Stomach smooth muscle (tissue), 2 donors: ENCODE measurements around the gene ADAMTS9.

Experiments used
- H3K27ac ChIP-seq: one replicate; pipeline ENCODE4 v1.7.0; 2013; ENCODE audit warnings: mild to moderate bottlenecking, low read length, inconsistent platforms
- H3K27me3 ChIP-seq, 2 donors: one replicate each; pipeline ENCODE4 v1.7.0; 2013; ENCODE audit warnings: low read length in 2 of 2; ENCODE audit not compliant: insufficient read depth in 2 of 2, control insufficient read depth in 1 of 2
- H3K36me3 ChIP-seq, 2 donors: one replicate each; pipeline ENCODE4 v1.7.0; 2013; ENCODE audit warnings: low read length in 2 of 2; ENCODE audit not compliant: control insufficient read depth in 2 of 2, insufficient read depth in 2 of 2
- H3K4me1 ChIP-seq: one replicate; pipeline ENCODE4 v1.7.0; 2013; ENCODE audit warnings: low read length; ENCODE audit not compliant: control insufficient read depth, insufficient read depth
- H3K4me3 ChIP-seq, 2 donors: one replicate each; pipeline ENCODE4 v1.7.0; 2013; ENCODE audit warnings: low read length in 2 of 2
- H3K9ac ChIP-seq, 2 donors: one replicate each; pipeline ENCODE4 v1.7.0; 2013; ENCODE audit warnings: low read length in 2 of 2, mild to moderate bottlenecking in 1 of 2
- H3K9me3 ChIP-seq, 2 donors: one replicate each; pipeline ENCODE4 v1.7.0; 2013; ENCODE audit warnings: low read length in 2 of 2; ENCODE audit not compliant: control insufficient read depth in 2 of 2
- donor health status: healthy.
- donor health status: Pancreatic carcinoma.

ADAMTS9 gene

GRCh38 chr3:64491843-64492242 is 196.0 kb downstream of the ADAMTS9 start:
- Histone ChIP-seq H3K9ac (no peak overlapping the region), H3K27ac (no peak overlapping the region), H3K4me3 (no peak overlapping the region), H3K36me3 (no peaks in the 10 kb centered on the region), H3K9me3 (no peaks in the 10 kb centered on the region), H3K27me3 (peaks cover 0 to 3% of the 10 kb centered on the region in 2 donors), H3K4me1 (peaks cover 11% of the 10 kb centered on the region)

- H3K4me1 ChIP-seq: peaks cover 11% of the 10 kb centered on the region
- H3K9me3 ChIP-seq: no peaks in the 10 kb centered on the region
- H3K36me3 ChIP-seq: no peaks in the 10 kb centered on the region
- no peak overlapping the region for H3K9ac ChIP-seq
- H3K27ac ChIP-seq: no peak overlapping the region
- H3K27me3 ChIP-seq: peaks cover 0 to 3% of the 10 kb centered on the region in 2 donors
- H3K4me3 ChIP-seq: no peak overlapping the region
Observed at GRCh38 chr3:64490180-64490724, 197.5 kb downstream of the ADAMTS9 start.

- Histone ChIP-seq H3K9ac (no peak overlapping the region), H3K36me3 (no peaks in the 10 kb centered on the region)
Observed at GRCh38 chr3:64489361-64490044, 198.3 kb downstream of the ADAMTS9 start.

GRCh38 chr3:64488939-64489338 is 198.9 kb downstream of the ADAMTS9 start:
- Histone ChIP-seq H3K4me1 (peaks cover 11% of the 10 kb centered on the region), H3K4me3 (peak overlapping the region; percentile 3 to 52), H3K27me3 (peaks cover 0 to 3% of the 10 kb centered on the region in 2 donors), H3K9me3 (no peaks in the 10 kb centered on the region), H3K27ac (no peak overlapping the region), H3K9ac (no peak overlapping the region), H3K36me3 (no peaks in the 10 kb centered on the region)

More at GRCh38 chr3:64489361-64490044, 198.3 kb downstream of the ADAMTS9 start:
- peaks cover 0 to 3% of the 10 kb centered on the region in 2 donors for H3K27me3 ChIP-seq
- no peak overlapping the region for H3K27ac ChIP-seq
- peak overlapping the region; percentile 3 to 52 for H3K4me3 ChIP-seq
- H3K4me1 ChIP-seq: peaks cover 11% of the 10 kb centered on the region
- H3K9me3 ChIP-seq: no peaks in the 10 kb centered on the region

GRCh38 chr3:64484289-64484992 is 203.4 kb downstream of the ADAMTS9 start:
- Histone ChIP-seq H3K27me3 (no peaks in the 10 kb centered on the region), H3K27ac (no peak overlapping the region), H3K36me3 (no peaks in the 10 kb centered on the region), H3K9me3 (no peaks in the 10 kb centered on the region), H3K9ac (peak overlapping the region in 1 of 2 donors; percentile 39), H3K4me1 (peaks cover 8% of the 10 kb centered on the region), H3K4me3 (no peak overlapping the region)

GRCh38 chr3:64483467-64483866 is 204.3 kb downstream of the ADAMTS9 start:
- Histone ChIP-seq H3K4me3 (no peak overlapping the region), H3K4me1 (no peaks in the 10 kb centered on the region), H3K9me3 (no peaks in the 10 kb centered on the region), H3K27me3 (no peaks in the 10 kb centered on the region), H3K27ac (no peak overlapping the region), H3K36me3 (no peaks in the 10 kb centered on the region), H3K9ac (no peak overlapping the region)

- Histone ChIP-seq H3K4me1 (no peaks in the 10 kb centered on the region), H3K9ac (no peak overlapping the region), H3K27ac (no peak overlapping the region), H3K9me3 (no peaks in the 10 kb centered on the region), H3K27me3 (no peaks in the 10 kb centered on the region), H3K36me3 (no peaks in the 10 kb centered on the region), H3K4me3 (no peak overlapping the region)
Observed at GRCh38 chr3:64475037-64475436, 212.8 kb downstream of the ADAMTS9 start.

GRCh38 chr3:64473466-64473865 is 214.3 kb downstream of the ADAMTS9 start:
- Histone ChIP-seq H3K9me3 (no peaks in the 10 kb centered on the region), H3K27me3 (no peaks in the 10 kb centered on the region)

GRCh38 chr3:64470436-64470835 is 217.4 kb downstream of the ADAMTS9 start:
- Histone ChIP-seq H3K36me3 (no peaks in the 10 kb centered on the region), H3K4me1 (no peaks in the 10 kb centered on the region), H3K9ac (no peak overlapping the region), H3K4me3 (no peak overlapping the region), H3K27ac (no peak overlapping the region), H3K9me3 (no peaks in the 10 kb centered on the region), H3K27me3 (peaks cover 0 to 2% of the 10 kb centered on the region in 2 donors)

More at GRCh38 chr3:64473466-64473865, 214.3 kb downstream of the ADAMTS9 start:
- H3K27ac ChIP-seq: no peak overlapping the region
- H3K36me3 ChIP-seq: no peaks in the 10 kb centered on the region
- H3K4me1 ChIP-seq: no peaks in the 10 kb centered on the region
- H3K4me3 ChIP-seq: no peak overlapping the region
- H3K9ac ChIP-seq: no peak overlapping the region

GRCh38 chr3:64467255-64467944 is 220.4 kb downstream of the ADAMTS9 start:
- H3K9me3 ChIP-seq: no peaks in the 10 kb centered on the region
- H3K27ac ChIP-seq: no peak overlapping the region
- H3K27me3 ChIP-seq: peaks cover 0 to 6% of the 10 kb centered on the region in 2 donors
- no peak overlapping the region for H3K9ac ChIP-seq
- H3K4me1 ChIP-seq: no peaks in the 10 kb centered on the region
- H3K4me3 ChIP-seq: no peak overlapping the region
- H3K36me3 ChIP-seq: no peaks in the 10 kb centered on the region
